Measurements from ENCODE around the gene SMCO1.
"Not testable (repeated sequence)": the region's sequence is repeated elsewhere in the genome, so short reads cannot be mapped to it uniquely, and the experiment has no call there.

SMCO1 gene

DNA sequence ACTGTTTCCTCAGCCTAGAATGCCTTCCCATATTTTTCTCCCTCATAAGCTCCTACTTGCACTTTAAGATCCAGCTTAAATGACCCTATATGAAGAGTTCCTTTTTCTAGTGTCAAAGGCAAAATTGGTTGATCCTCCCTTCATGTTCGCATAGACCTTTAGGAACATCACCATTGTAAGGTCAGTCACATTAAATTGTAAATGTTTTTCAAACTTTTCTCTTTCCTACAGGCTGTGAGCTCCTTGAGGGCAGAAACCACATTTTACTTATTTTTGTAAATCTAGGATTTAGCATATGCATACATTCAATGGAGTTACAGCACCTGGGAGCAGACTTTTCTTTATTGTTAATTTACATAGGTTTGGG, 813 bp downstream of the SMCO1 start:
- intact Hi-C loops (cut with micrococcal nuclease) = no loop called here

DNA sequence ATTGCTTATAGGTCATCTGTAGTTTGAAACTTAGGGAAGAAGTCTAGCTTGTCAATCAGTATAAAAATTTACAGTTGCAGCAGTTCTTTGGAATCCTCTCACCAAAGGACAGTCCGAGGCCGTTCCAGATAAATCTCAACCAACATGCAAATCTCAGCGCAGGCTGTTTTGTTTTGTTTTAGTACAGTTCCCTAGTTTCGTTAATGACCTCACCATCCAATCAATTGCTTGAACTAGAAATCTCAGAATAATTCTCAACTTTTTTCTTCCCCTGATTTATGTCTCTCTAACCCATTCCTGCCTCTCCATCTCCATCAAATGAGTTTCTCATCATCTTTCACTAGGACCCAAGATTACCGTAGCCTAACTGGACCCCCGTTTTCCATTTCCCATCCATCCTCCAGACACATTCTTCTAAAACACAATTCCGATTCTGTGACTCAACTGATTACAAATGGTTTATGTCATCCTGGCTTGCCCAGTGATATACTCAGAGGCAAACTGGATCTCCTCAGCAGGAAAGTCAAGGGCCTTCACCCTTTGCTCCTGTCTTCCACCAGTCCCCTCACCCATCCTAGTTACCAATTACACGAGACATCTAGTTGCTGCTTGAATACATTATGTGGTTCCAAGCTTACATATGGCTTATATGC, 1.3 kb downstream of the SMCO1 start:
- Mint-ChIP-seq H3K9me3 (peaks cover 11% of the 10 kb centered on the region), H3K27ac (no peak overlapping the region), H3K4me1 (ENCODE audit: low read depth) (no peaks in the 10 kb centered on the region), H3K27me3 (no peaks in the 10 kb centered on the region), H3K4me3 (no peak overlapping the region), H3K36me3 (ENCODE audit: low read depth) (no peaks in the 10 kb centered on the region)
- intact Hi-C loops (cut with micrococcal nuclease) = no loop called here

More for the DNA sequence above, 813 bp downstream of the SMCO1 start:
- Mint-ChIP-seq H3K9me3 (peaks cover 16% of the 10 kb centered on the region), H3K27ac (no peak overlapping the region), H3K4me3 (no peak overlapping the region), H3K4me1 (ENCODE audit: low read depth) (no peaks in the 10 kb centered on the region), H3K27me3 (no peaks in the 10 kb centered on the region), H3K36me3 (ENCODE audit: low read depth) (no peaks in the 10 kb centered on the region)

DNA sequence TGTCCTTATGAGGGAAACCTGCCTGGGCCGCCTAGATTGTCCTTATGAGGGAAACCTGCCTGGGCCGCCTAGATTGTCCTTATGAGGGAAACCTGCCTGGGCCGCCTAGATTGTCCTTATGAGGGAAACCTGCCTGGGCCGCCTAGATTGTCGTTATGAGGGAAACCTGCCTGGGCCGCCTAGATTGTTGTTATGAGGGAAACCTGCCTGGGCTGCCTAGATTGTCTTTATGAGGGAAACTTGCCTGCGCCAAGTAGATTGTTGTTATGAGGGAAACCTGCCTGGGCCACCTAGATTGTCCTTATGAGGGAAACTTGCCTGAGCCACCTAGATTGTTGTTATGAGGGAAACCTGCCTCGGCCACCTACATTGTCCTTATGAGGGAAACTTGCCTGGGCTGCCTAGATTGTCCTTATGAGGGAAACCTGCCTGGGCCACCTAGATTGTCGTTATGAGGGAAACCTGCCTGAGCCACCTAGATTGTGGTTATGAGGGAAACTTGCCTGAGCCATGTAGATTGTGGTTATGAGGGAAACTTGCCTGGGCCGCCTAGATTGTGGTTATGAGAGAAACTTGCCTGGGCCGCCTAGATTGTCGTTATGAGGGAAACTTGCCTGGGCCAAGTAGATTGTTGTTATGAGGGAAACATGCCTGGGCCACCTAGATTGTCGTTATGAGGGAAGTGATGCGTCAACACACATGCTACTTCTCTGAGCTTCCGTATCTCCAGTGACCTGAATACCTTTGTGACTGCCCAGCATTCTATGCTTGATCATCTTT, 3.3 kb downstream of the SMCO1 start:
- H3K9me3 Mint-ChIP-seq, H3K4me3 Mint-ChIP-seq, H3K27ac Mint-ChIP-seq: not testable (repeated sequence)

GRCh38 chr3:196511108-196511507, 4.0 kb downstream of the SMCO1 start:
- H3K27ac Mint-ChIP-seq; H3K4me3 Mint-ChIP-seq; H3K36me3 Mint-ChIP-seq (ENCODE audit: low read depth); H3K27me3 Mint-ChIP-seq; intact Hi-C loops (cut with micrococcal nuclease); H3K4me1 Mint-ChIP-seq (ENCODE audit: low read depth): not testable (repeated sequence)
- peaks cover 10% of the 10 kb centered on the region for H3K9me3 Mint-ChIP-seq

More for the DNA sequence above, 3.3 kb downstream of the SMCO1 start:
- H3K27me3 Mint-ChIP-seq; H3K36me3 Mint-ChIP-seq (ENCODE audit: low read depth); H3K4me1 Mint-ChIP-seq (ENCODE audit: low read depth); intact Hi-C loops (cut with micrococcal nuclease): not testable (repeated sequence)

- no peak overlapping the region for H3K4me3 Mint-ChIP-seq
- peaks cover 17% of the 10 kb centered on the region for H3K36me3 Mint-ChIP-seq (ENCODE audit: low read depth)
- H3K27me3 Mint-ChIP-seq = no peaks in the 10 kb centered on the region
- H3K4me1 Mint-ChIP-seq (ENCODE audit: low read depth) = peaks cover 13% of the 10 kb centered on the region
- intact Hi-C loops (cut with micrococcal nuclease) = no loop called here
- H3K9me3 Mint-ChIP-seq = peaks cover 10% of the 10 kb centered on the region
- no peak overlapping the region for H3K27ac Mint-ChIP-seq
Observed at GRCh38 chr3:196506687-196507086, 8.5 kb downstream of the SMCO1 start.

GRCh38 chr3:196504556-196504955, 10.6 kb downstream of the SMCO1 start:
- H3K9me3 Mint-ChIP-seq = peaks cover 10% of the 10 kb centered on the region
- peaks cover 32% of the 10 kb centered on the region for H3K4me1 Mint-ChIP-seq (ENCODE audit: low read depth)
- H3K4me3 Mint-ChIP-seq = no peak overlapping the region
- no peaks in the 10 kb centered on the region for H3K27me3 Mint-ChIP-seq
- intact Hi-C loops (cut with micrococcal nuclease) = no loop called here
- peaks cover 28% of the 10 kb centered on the region for H3K36me3 Mint-ChIP-seq (ENCODE audit: low read depth)
- peak overlapping the region; percentile 93 for H3K27ac Mint-ChIP-seq

DNA sequence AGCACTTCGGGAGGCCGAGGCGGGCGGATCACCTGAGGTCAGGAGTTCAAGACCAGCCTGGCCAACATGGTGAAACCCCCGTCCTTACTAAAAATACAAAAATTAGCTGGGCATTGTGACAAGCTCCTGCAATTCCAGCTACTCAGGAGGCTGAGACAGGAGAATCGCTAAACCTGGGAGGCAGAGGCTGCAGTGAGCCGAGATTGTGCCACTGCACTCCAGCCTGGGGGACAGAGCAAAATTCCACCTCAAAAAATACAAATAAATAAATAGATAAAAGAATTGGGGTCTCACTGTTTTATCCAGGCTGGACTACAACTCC, 11.1 kb downstream of the SMCO1 start:
- peak overlapping the region; percentile 89 for H3K4me3 Mint-ChIP-seq
- peak overlapping the region; percentile 93 for H3K27ac Mint-ChIP-seq
- H3K27me3 Mint-ChIP-seq; intact Hi-C loops (cut with micrococcal nuclease): not testable (repeated sequence)
- peaks cover 37% of the 10 kb centered on the region for H3K4me1 Mint-ChIP-seq (ENCODE audit: low read depth)
- peaks cover 10% of the 10 kb centered on the region for H3K9me3 Mint-ChIP-seq
- H3K36me3 Mint-ChIP-seq (ENCODE audit: low read depth) = peaks cover 33% of the 10 kb centered on the region

- intact Hi-C loops (cut with micrococcal nuclease) = no loop called here
- Mint-ChIP-seq H3K27me3 (no peaks in the 10 kb centered on the region), H3K27ac (peak within 1 kb of the TSS; percentile 93), H3K9me3 (peaks cover 10% of the 10 kb centered on the region), H3K4me3 (peak within 1 kb of the TSS; percentile 89), H3K4me1 (ENCODE audit: low read depth) (peaks cover 41% of the 10 kb centered on the region), H3K36me3 (ENCODE audit: low read depth) (peaks cover 39% of the 10 kb centered on the region)
Observed at GRCh38 chr3:196503196-196504076, 11.7 kb downstream of the SMCO1 start, which contains the start of gene RNF168. RNF168 (minus strand) TSS chr3:196503768; CDS start chr3:196503173, 595 bp downstream.

DNA sequence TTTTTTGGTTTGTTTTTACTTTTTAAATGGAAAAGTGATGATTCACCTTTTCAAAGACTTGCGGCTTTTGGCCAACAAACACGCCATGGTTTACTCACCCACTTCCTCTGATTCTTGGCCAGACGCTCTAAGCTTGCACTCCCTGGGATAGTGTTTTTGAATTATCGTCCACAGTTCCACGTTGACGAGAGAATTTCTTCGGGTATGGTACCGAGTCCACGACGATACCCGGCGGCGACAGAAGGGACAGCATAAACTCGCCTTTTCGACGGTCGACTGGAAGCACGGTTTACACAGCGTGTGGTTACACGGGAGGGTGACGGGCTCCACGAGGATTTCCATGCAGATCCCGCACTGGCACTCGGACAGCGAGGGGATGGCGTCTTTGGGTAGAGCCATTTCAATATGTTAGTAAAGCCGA, 12.4 kb downstream of the SMCO1 start:
- Mint-ChIP-seq H3K36me3 (ENCODE audit: low read depth) (peaks cover 46% of the 10 kb centered on the region), H3K4me3 (peak overlapping the region; percentile 89), H3K27me3 (no peaks in the 10 kb centered on the region), H3K4me1 (ENCODE audit: low read depth) (peaks cover 41% of the 10 kb centered on the region), H3K27ac (peak overlapping the region; percentile 93), H3K9me3 (peaks cover 10% of the 10 kb centered on the region)
- intact Hi-C loops (cut with micrococcal nuclease) = loop anchor here (1.0 kb wide), 1 partner anchor 215 kb away; the partner anchor contains the start of gene PCYT1A

GRCh38 chr3:196501316-196502044, 13.7 kb downstream of the SMCO1 start:
- H3K4me1 Mint-ChIP-seq (ENCODE audit: low read depth) = peaks cover 45% of the 10 kb centered on the region

GRCh38 chr3:196499807-196500524, 15.2 kb downstream of the SMCO1 start:
- Mint-ChIP-seq H3K27me3 (no peaks in the 10 kb centered on the region), H3K4me1 (ENCODE audit: low read depth) (peaks cover 44% of the 10 kb centered on the region), H3K9me3 (no peaks in the 10 kb centered on the region), H3K36me3 (ENCODE audit: low read depth) (peaks cover 68% of the 10 kb centered on the region), H3K4me3 (peak overlapping the region; percentile 89), H3K27ac (peak overlapping the region; percentile 93)
- intact Hi-C loops (cut with micrococcal nuclease) = no loop called here

More at GRCh38 chr3:196501316-196502044, 13.7 kb downstream of the SMCO1 start:
- H3K36me3 Mint-ChIP-seq (ENCODE audit: low read depth) = peaks cover 52% of the 10 kb centered on the region
- H3K9me3 Mint-ChIP-seq = peaks cover 2% of the 10 kb centered on the region
- H3K27ac Mint-ChIP-seq = peak overlapping the region; percentile 93
- no peaks in the 10 kb centered on the region for H3K27me3 Mint-ChIP-seq
- intact Hi-C loops (cut with micrococcal nuclease) = loop anchor here (1.0 kb wide), 1 partner anchor 214 kb away; the partner anchor contains the start of gene PCYT1A
- H3K4me3 Mint-ChIP-seq = peak overlapping the region; percentile 89

- H3K36me3 Mint-ChIP-seq (ENCODE audit: low read depth) = peaks cover 72% of the 10 kb centered on the region
- intact Hi-C loops (cut with micrococcal nuclease) = no loop called here
- no peaks in the 10 kb centered on the region for H3K9me3 Mint-ChIP-seq
- no peaks in the 10 kb centered on the region for H3K27me3 Mint-ChIP-seq
- peaks cover 39% of the 10 kb centered on the region for H3K4me1 Mint-ChIP-seq (ENCODE audit: low read depth)
- H3K27ac Mint-ChIP-seq = no peak overlapping the region
- no peak overlapping the region for H3K4me3 Mint-ChIP-seq
Observed at GRCh38 chr3:196499061-196499460, 16.1 kb downstream of the SMCO1 start.

GRCh38 chr3:196498297-196498696, 16.8 kb downstream of the SMCO1 start:
- Mint-ChIP-seq H3K4me3 (no peak overlapping the region), H3K36me3 (ENCODE audit: low read depth) (peaks cover 68% of the 10 kb centered on the region), H3K9me3 (no peaks in the 10 kb centered on the region), H3K27ac (no peak overlapping the region), H3K27me3 (no peaks in the 10 kb centered on the region), H3K4me1 (ENCODE audit: low read depth) (peaks cover 37% of the 10 kb centered on the region)
- intact Hi-C loops (cut with micrococcal nuclease) = no loop called here

Measured in dendritic cell treated with granulocyte-macrophage colony-stimulating factor and Interleukin-4, amounts not matched to agents 40 ng/mL and 50 ng/mL, for 4 days (primary cell).